Measurements from ENCODE around the gene HPCAL1.
A peak's percentile ranks its signal among the peaks of the same experiment; 100 is the strongest.

HPCAL1 gene

DNA sequence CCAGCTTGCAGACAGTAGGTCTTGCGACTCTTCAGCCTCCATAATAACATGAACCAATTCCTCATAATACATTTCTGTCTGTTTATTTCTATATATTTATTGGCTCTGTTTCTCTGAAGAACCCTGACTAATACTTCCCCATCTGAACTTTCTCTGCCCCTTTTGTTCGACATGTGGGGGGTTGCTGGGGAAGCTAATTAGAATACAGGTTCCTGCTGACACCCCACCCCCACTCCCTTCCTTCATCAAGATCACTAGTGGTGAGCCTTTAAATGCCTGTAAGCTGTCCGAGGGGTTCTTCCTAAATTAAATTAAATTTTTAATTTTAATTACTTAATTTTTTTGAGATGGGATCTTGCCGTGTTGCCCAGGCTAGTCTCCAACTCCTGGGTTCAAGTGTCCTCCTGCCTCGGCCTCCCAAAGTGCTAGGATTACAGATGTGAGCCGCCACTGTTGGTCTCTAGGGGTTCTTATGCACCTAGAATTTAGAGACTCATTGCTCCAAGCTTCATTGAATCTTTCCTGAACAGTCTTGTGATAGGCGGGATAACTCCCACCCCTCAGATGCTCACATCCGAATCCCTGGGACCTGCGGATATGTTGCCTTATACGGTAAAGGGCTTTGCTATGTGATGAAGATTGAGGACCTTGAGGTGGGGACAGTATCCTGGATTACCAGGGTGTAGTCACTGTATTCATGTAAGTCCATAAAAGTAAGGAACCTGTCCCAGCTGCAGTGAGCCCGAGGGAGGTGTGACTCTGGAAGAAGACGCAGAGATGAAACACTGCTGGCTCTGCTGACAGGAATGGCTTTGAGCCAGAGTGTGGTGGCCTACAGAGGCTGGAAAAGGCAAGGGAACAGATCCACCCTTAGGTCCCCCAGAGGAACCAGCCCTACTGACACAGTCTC is 26.2 kb downstream of the HPCAL1 start:
- Histone ChIP-seq H3K27ac (ENCODE audit: low read depth, low read length) (peak overlapping the region; percentile 62), H3K9ac (ENCODE audit: low read depth in 1 of 2, low read length in 2 of 2) (peak overlapping the region; percentile 7 to 56), H3K4me1 (ENCODE audit: control insufficient read depth in 1 of 2, insufficient read depth in 2 of 2, low read length in 2 of 2) (peaks cover 70 to 77% of the 10 kb centered on the region in 2 donors)

DNA sequence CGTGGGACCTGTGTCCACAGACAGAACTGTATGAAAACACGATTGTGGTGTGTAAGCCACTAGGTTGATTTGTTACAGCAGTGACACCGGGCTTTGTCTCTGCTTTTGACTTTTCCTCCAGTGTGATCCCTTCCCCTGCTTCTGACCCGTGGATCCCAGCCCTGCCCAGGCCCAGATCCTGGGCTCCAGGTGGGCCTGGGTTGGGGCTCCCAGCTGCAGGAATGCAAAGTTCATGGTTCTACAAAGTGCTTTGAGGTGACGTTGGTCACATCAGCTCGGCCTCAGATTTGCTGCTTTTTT is 26.8 kb downstream of the HPCAL1 start:
- H3K4me3 ChIP-seq (ENCODE audit: low read depth in 1 of 2, low read length in 2 of 2): peak overlapping the region; percentile 37 to 59
- no peaks in the 10 kb centered on the region for H3K36me3 ChIP-seq (ENCODE audit: control insufficient read depth in 1 of 2, insufficient read depth in 2 of 2, low read length in 2 of 2)
- no peaks in the 10 kb centered on the region for H3K27me3 ChIP-seq (ENCODE audit: control insufficient read depth in 1 of 2, insufficient read depth in 2 of 2, low read length in 2 of 2)
- peaks cover 66 to 72% of the 10 kb centered on the region in 2 donors for H3K4me1 ChIP-seq (ENCODE audit: control insufficient read depth in 1 of 2, insufficient read depth in 2 of 2, low read length in 2 of 2)
- H3K9me3 ChIP-seq (ENCODE audit: control insufficient read depth in 1 of 2, low read length in 2 of 2): no peaks in the 10 kb centered on the region
- peak overlapping the region; percentile 7 to 56 for H3K9ac ChIP-seq (ENCODE audit: low read depth in 1 of 2, low read length in 2 of 2)
- H3K27ac ChIP-seq (ENCODE audit: low read depth, low read length): peak overlapping the region; percentile 62

More for the DNA sequence above, 26.2 kb downstream of the HPCAL1 start:
- no peaks in the 10 kb centered on the region for H3K36me3 ChIP-seq (ENCODE audit: control insufficient read depth in 1 of 2, insufficient read depth in 2 of 2, low read length in 2 of 2)
- H3K4me3 ChIP-seq (ENCODE audit: low read depth in 1 of 2, low read length in 2 of 2): no peak overlapping the region
- H3K27me3 ChIP-seq (ENCODE audit: control insufficient read depth in 1 of 2, insufficient read depth in 2 of 2, low read length in 2 of 2): no peaks in the 10 kb centered on the region
- no peaks in the 10 kb centered on the region for H3K9me3 ChIP-seq (ENCODE audit: control insufficient read depth in 1 of 2, low read length in 2 of 2)

DNA sequence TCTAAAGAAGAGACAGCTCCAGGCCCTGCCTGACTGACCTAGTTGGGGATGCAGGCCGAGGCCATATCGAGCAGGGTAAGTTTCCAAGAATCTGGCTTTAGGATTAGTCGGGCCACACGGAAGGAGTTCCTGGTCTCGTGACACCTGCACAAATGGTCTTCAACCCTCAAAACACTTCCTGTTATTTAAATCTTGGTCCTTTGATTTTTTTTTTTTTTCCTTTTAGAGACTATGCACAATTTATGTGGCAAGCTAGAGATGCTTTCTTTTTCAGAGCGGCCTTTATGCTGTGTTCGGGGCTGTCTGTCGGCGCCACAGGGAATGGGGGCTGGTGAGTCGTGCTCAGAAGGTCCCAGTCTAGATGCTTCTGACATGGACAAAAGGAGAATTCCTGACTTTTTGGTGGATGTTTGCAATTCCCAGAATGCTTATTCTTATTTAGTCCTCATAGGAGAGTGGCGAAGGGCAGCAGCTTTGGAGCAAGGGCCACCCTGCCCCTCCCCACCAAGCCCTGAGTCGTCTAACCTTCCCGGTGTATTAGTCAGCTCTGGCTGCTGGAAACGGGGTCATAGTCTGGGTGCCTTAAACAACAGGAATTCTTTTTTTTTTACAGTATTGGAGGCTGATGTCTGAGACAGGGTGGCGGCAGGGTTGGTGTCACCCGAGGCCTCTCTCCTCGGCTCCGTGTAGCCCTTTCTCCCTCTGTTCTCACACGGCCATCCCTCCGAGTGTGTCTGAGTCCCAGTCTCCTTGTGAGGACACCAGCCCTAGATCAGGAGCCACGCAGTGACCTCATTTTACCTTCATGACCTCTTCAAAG is 27.4 kb downstream of the HPCAL1 start:
- Histone ChIP-seq H3K27me3 (ENCODE audit: control insufficient read depth in 1 of 2, insufficient read depth in 2 of 2, low read length in 2 of 2) (no peaks in the 10 kb centered on the region), H3K4me1 (ENCODE audit: control insufficient read depth in 1 of 2, insufficient read depth in 2 of 2, low read length in 2 of 2) (peaks cover 65 to 71% of the 10 kb centered on the region in 2 donors), H3K9ac (ENCODE audit: low read depth in 1 of 2, low read length in 2 of 2) (peak overlapping the region; percentile 56 to 69), H3K4me3 (ENCODE audit: low read depth in 1 of 2, low read length in 2 of 2) (peak overlapping the region; percentile 37 to 59), H3K9me3 (ENCODE audit: control insufficient read depth in 1 of 2, low read length in 2 of 2) (no peaks in the 10 kb centered on the region), H3K27ac (ENCODE audit: low read depth, low read length) (peak overlapping the region; percentile 62), H3K36me3 (ENCODE audit: control insufficient read depth in 1 of 2, insufficient read depth in 2 of 2, low read length in 2 of 2) (peaks cover 0 to 2% of the 10 kb centered on the region in 2 donors)

DNA sequence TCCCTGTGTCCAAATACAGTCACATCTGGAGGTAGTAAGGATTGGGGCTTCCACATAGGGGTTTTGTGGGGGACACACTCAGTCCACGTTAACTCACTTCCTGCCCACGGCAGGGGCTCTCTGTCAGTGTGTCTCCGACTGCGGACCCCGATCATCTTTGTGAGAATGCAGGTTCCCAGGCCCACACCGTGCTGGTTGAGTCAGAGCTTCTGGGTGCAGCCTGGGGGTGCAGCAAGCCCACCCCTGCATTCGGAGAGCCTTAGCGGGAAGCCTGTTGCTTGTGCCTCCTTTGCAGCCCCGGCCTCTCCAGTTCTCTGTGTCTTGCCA is 28.0 kb downstream of the HPCAL1 start:
- H3K27ac ChIP-seq (ENCODE audit: low read depth, low read length): peak overlapping the region; percentile 62
- peaks cover 4 to 7% of the 10 kb centered on the region in 2 donors for H3K36me3 ChIP-seq (ENCODE audit: control insufficient read depth in 1 of 2, insufficient read depth in 2 of 2, low read length in 2 of 2)
- peaks cover 0 to 2% of the 10 kb centered on the region in 2 donors for H3K9me3 ChIP-seq (ENCODE audit: control insufficient read depth in 1 of 2, low read length in 2 of 2)
- H3K4me3 ChIP-seq (ENCODE audit: low read depth in 1 of 2, low read length in 2 of 2): peak overlapping the region; percentile 37 to 59
- peaks cover 60 to 65% of the 10 kb centered on the region in 2 donors for H3K4me1 ChIP-seq (ENCODE audit: control insufficient read depth in 1 of 2, insufficient read depth in 2 of 2, low read length in 2 of 2)
- H3K27me3 ChIP-seq (ENCODE audit: control insufficient read depth in 1 of 2, insufficient read depth in 2 of 2, low read length in 2 of 2): no peaks in the 10 kb centered on the region
- peak overlapping the region; percentile 56 to 69 for H3K9ac ChIP-seq (ENCODE audit: low read depth in 1 of 2, low read length in 2 of 2)

DNA sequence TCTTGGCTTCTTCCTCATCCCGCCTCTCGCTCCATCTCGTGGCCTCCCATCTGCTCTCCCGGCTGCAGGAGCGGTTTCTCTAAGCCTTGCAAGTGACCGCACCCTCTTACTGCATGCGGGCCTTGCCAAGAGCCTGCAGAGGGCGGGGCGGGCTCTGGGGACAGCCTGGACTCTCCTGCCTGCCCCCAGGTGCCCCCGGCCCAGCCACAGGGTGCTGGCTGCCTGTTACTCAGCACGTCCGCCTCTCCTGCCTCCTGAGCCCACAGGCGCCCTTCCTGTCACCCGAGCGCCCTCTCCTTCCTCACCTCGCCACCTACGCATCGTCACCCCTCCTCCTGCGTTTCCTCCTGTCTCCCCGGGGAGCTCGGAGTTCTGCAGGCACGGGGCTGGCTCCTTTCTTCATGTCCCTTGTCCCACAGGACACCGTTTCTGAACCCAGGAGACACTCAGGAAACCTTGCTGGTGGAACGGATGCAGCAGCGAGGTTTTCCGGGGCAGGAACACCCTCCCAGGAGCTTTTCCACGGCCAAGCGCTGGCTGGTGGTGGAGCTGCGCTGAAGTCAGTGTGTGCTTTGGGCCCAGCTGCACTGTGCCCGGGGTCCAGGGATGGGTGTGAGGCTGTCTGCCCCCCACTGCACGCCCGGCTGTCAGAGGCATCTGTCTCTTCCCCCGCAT is 28.5 kb downstream of the HPCAL1 start:
- Histone ChIP-seq H3K4me3 (ENCODE audit: low read depth in 1 of 2, low read length in 2 of 2) (peak overlapping the region; percentile 37 to 59), H3K36me3 (ENCODE audit: control insufficient read depth in 1 of 2, insufficient read depth in 2 of 2, low read length in 2 of 2) (peaks cover 4 to 7% of the 10 kb centered on the region in 2 donors), H3K27me3 (ENCODE audit: control insufficient read depth in 1 of 2, insufficient read depth in 2 of 2, low read length in 2 of 2) (no peaks in the 10 kb centered on the region), H3K9ac (ENCODE audit: low read depth in 1 of 2, low read length in 2 of 2) (peak overlapping the region; percentile 9 to 69), H3K27ac (ENCODE audit: low read depth, low read length) (peak overlapping the region; percentile 62), H3K9me3 (ENCODE audit: control insufficient read depth in 1 of 2, low read length in 2 of 2) (peaks cover 0 to 2% of the 10 kb centered on the region in 2 donors), H3K4me1 (ENCODE audit: control insufficient read depth in 1 of 2, insufficient read depth in 2 of 2, low read length in 2 of 2) (peaks cover 55 to 60% of the 10 kb centered on the region in 2 donors)

DNA sequence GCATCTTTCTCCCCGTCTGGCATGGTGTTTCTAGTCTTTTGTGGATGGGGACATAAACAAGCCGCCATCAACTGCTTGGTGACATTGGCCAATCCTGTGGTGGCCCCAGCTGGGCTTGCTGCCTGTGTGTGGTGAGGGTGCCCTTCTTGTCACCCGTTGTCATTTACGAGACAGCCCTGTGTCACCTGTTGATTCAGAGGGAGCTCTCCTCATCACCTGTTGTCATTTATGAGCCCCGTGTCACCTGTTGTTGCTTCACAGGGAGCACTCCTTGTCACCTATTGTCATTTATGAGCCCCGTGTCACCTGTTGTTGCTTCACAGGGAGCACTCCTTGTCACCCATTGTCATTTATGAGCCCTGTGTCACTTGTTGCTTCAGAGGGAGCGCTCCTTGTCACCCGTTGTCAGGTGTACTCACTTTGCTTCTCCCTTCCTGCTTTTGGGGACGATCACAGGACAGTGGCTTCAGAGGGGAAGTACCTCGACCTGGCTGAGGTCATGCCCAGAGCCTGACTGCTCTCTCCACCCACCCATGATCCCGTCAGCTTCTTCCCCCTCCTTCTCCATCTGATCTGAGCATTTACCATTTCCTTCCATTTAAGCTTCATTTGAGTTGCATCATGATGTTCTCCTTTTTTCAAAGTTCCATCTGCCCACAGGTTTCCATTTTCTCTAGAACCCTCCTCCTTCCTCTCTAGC is 29.1 kb downstream of the HPCAL1 start:
- H3K9ac ChIP-seq (ENCODE audit: low read depth in 1 of 2, low read length in 2 of 2): peak overlapping the region; percentile 25 to 69
- peak overlapping the region; percentile 39 for H3K27ac ChIP-seq (ENCODE audit: low read depth, low read length)
- H3K27me3 ChIP-seq (ENCODE audit: control insufficient read depth in 1 of 2, insufficient read depth in 2 of 2, low read length in 2 of 2): no peaks in the 10 kb centered on the region
- peak overlapping the region; percentile 37 to 59 for H3K4me3 ChIP-seq (ENCODE audit: low read depth in 1 of 2, low read length in 2 of 2)
- peaks cover 48 to 53% of the 10 kb centered on the region in 2 donors for H3K4me1 ChIP-seq (ENCODE audit: control insufficient read depth in 1 of 2, insufficient read depth in 2 of 2, low read length in 2 of 2)
- peaks cover 4 to 7% of the 10 kb centered on the region in 2 donors for H3K36me3 ChIP-seq (ENCODE audit: control insufficient read depth in 1 of 2, insufficient read depth in 2 of 2, low read length in 2 of 2)
- H3K9me3 ChIP-seq (ENCODE audit: control insufficient read depth in 1 of 2, low read length in 2 of 2): peaks cover 0 to 2% of the 10 kb centered on the region in 2 donors

DNA sequence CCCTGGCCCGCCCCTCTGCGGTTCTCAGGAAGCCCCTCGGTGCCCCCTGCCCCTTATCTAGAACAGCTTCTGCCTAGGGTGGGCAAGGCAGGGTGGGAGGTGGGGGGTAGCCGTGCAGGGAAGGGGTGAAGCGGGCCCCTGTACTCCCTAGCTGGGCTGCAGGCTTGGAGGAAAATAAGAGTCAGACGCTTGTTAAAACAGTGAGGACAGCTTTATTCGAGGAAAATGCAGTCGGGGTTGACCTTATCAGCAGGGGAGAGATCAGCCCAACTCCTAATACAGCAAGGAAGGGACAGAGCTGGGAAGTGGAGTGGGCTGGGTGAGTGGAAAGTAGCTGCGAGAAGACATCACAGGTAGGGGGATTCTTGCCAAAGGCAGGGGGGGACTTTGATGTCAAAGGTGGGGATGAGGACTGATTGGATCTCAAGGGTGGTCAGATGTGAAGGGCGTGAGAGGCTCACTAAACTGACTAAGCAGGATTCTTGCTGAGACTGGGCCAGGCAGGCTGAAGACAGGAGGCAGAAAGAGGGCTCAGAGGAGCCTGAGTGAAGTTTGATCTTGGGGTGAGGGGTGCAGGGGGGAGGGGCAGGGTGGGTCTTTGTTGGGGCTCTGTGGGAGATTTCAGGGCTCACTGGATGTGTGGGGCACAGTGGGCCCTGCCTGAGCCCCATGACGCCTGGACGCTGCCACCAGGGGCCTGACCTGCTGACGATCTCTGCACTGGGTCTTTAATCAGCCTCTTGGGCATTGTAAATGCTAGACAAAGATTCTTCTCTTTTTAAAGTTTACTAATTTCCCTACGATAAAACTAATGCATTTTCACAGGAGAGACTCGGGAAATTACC is 29.9 kb downstream of the HPCAL1 start:
- peaks cover 4 to 7% of the 10 kb centered on the region in 2 donors for H3K36me3 ChIP-seq (ENCODE audit: control insufficient read depth in 1 of 2, insufficient read depth in 2 of 2, low read length in 2 of 2)

DNA sequence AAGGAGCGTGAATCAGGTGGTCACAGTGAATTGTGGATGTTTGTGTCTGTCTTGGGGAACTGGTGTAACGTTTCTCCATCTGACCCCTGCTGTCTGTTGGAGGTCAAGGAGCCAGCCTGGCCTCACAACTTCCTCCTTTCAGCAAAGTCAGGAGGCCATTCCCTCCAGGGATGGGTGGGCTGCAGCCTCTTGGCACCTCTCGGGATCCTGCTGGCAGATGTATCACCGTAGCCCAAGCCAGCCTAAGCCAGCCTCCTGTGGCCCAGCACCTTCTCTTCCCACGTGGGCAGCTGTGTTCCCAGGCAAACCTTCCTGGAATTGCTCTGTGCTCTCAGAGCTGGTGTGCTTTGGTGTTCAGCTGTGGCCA is 30.5 kb downstream of the HPCAL1 start:
- no peak overlapping the region for H3K27ac ChIP-seq (ENCODE audit: low read depth, low read length)
- H3K9me3 ChIP-seq (ENCODE audit: control insufficient read depth in 1 of 2, low read length in 2 of 2): peaks cover 0 to 2% of the 10 kb centered on the region in 2 donors
- no peaks in the 10 kb centered on the region for H3K27me3 ChIP-seq (ENCODE audit: control insufficient read depth in 1 of 2, insufficient read depth in 2 of 2, low read length in 2 of 2)
- peaks cover 4 to 7% of the 10 kb centered on the region in 2 donors for H3K36me3 ChIP-seq (ENCODE audit: control insufficient read depth in 1 of 2, insufficient read depth in 2 of 2, low read length in 2 of 2)
- H3K9ac ChIP-seq (ENCODE audit: low read depth in 1 of 2, low read length in 2 of 2): peak overlapping the region in 1 of 2 donors; percentile 15
- peaks cover 36 to 42% of the 10 kb centered on the region in 2 donors for H3K4me1 ChIP-seq (ENCODE audit: control insufficient read depth in 1 of 2, insufficient read depth in 2 of 2, low read length in 2 of 2)
- no peak overlapping the region for H3K4me3 ChIP-seq (ENCODE audit: low read depth in 1 of 2, low read length in 2 of 2)

More for the DNA sequence above, 29.9 kb downstream of the HPCAL1 start:
- Histone ChIP-seq H3K4me1 (ENCODE audit: control insufficient read depth in 1 of 2, insufficient read depth in 2 of 2, low read length in 2 of 2) (peaks cover 42 to 47% of the 10 kb centered on the region in 2 donors), H3K9ac (ENCODE audit: low read depth in 1 of 2, low read length in 2 of 2) (peak overlapping the region in 1 of 2 donors; percentile 15), H3K9me3 (ENCODE audit: control insufficient read depth in 1 of 2, low read length in 2 of 2) (peaks cover 0 to 2% of the 10 kb centered on the region in 2 donors), H3K27ac (ENCODE audit: low read depth, low read length) (no peak overlapping the region), H3K4me3 (ENCODE audit: low read depth in 1 of 2, low read length in 2 of 2) (no peak overlapping the region), H3K27me3 (ENCODE audit: control insufficient read depth in 1 of 2, insufficient read depth in 2 of 2, low read length in 2 of 2) (no peaks in the 10 kb centered on the region)

DNA sequence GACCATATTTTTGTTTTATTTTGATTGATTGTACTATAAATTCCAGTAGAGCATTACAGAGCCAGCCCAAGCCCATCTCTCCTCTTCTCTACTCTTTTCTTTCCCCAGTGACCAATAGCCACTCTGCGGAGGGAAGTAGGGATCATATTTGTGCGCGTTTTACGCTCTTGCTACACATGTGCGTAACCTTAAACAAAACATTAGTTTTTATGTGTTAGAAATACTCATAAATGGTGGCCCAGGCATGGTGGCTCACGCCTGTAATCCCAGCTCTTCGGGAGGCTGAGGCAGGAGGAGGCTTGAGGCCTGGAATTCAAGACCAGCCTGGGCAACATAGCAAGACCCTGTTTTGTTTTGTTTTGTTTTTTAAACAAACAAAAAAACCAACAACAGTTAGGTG is 31.3 kb downstream of the HPCAL1 start:
- Histone ChIP-seq H3K36me3 (ENCODE audit: control insufficient read depth in 1 of 2, insufficient read depth in 2 of 2, low read length in 2 of 2) (peaks cover 4 to 7% of the 10 kb centered on the region in 2 donors), H3K9me3 (ENCODE audit: control insufficient read depth in 1 of 2, low read length in 2 of 2) (peaks cover 0 to 2% of the 10 kb centered on the region in 2 donors), H3K9ac (ENCODE audit: low read depth in 1 of 2, low read length in 2 of 2) (no peak overlapping the region), H3K27ac (ENCODE audit: low read depth, low read length) (no peak overlapping the region), H3K4me3 (ENCODE audit: low read depth in 1 of 2, low read length in 2 of 2) (no peak overlapping the region), H3K27me3 (ENCODE audit: control insufficient read depth in 1 of 2, insufficient read depth in 2 of 2, low read length in 2 of 2) (no peaks in the 10 kb centered on the region), H3K4me1 (ENCODE audit: control insufficient read depth in 1 of 2, insufficient read depth in 2 of 2, low read length in 2 of 2) (peaks cover 35 to 41% of the 10 kb centered on the region in 2 donors)
